T-helper 22 cell (primary cell): ENCODE measurements around the gene DUS1L.

Experiments used
- DNase-seq: peaks from one replicate; pipeline ENCODE4 v3.0.0-alpha.2; 2020; ENCODE audit warnings: low read depth

Gene DUS1L

GRCh38 chr17:82023447-82024241 is 42.0 kb downstream of the DUS1L start:
- no peak for DNase-seq

- DNase-seq: peak; percentile 100
Measured at GRCh38 chr17:82022981-82023446, 42.6 kb downstream of the DUS1L start, which contains the start of gene LRRC45. TSS of gene LRRC45 (plus strand) at chr17:82023305. CDS start at chr17:82023644, 339 bp downstream.

GRCh38 chr17:82022310-82022980 is 43.2 kb downstream of the DUS1L start, which contains the start of gene CENPX:
TSS of gene CENPX (minus strand) at chr17:82022878. CDS start at chr17:82022861, 17 bp downstream.
- DNase-seq: no peak

- no peak for DNase-seq
Measured at GRCh38 chr17:82021900-82022309, 43.7 kb downstream of the DUS1L start.

DNA sequence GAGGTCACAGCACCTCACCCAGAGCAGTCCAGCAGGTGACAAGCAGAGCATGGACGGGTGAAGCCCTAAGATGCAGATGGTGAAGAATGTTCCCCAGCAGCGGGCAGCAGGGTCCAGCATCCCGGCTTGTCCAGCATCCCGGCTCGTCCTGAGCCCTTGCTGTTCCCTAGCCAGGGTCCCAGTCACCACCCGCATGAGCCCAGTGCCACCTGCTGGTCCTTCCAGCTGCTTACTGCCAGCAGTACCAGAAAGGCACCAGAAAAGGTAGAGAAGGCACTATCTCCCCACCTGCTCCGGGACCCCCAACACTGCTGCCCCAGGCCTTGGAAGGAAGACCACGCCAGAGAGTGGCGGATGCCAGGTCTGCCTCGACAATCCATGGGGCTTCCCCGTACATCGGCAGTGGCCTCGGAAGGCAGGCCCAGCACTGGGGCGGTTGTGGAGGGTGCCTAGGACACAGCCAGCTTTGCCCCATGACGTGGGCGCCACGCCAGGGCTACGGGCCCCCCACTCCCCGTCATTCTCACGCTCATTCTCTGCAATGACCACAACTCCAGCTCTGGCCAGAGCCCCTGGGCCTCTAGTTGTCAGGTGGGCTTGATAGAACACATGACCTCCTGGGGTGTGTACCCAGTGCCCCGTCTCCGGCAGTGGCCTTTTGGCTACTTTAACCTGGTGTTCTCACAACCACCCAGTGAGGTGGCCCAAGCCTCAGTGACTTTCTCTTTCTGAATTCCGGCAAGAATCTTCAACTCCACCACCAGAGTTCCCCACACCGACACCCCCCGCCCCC is 44.3 kb downstream of the DUS1L start:
- no peak for DNase-seq

GRCh38 chr17:82020572-82021106 is 45.0 kb downstream of the DUS1L start:
- DNase-seq: no peak

DNA sequence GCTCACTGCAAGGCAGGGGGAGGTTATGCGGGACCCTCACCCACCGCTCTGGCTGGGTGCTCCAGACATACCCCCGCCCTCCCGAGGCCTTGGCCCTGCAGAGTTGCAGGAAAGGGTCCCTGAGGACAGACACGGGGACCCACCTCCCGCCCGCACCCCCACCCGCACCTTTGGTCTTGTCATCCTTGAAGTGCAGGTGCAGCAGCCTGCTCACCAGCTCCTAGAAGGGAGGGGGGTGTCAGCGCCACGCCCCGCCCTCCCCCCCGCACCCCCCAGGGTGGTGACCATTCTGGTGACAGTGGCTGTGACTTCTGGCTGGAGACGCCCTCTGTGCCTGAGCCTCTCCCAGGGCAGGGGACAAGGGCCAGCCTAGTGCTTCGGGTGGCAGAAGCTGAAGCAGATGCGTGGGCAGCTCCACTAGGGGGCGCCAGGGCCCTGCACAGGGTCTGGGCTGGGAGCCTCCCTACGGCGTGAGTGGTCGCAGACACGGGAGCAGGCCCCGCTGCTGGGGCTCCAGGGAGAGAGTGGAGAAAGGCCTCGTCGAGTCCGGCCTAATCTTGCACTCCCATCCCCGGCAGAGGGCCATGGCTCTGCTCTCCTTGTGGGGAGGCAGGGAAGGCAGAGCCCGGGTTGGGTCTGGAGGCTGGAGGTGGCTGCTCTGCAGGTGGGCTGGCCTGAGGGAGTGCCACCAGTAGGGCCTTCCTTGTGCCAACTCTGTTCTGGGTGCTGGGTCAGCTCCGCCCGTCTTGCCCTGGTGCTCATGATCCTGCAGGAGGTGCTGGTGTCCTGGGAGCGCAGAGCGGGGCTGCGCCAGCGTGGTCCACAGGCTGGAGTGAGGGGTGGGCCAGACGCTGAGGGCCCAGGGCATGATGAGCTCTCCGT is 45.7 kb downstream of the DUS1L start:
- DNase-seq: peak; percentile 23

- DNase-seq: no peak
Measured at GRCh38 chr17:82018989-82019689, 46.5 kb downstream of the DUS1L start.

DNA sequence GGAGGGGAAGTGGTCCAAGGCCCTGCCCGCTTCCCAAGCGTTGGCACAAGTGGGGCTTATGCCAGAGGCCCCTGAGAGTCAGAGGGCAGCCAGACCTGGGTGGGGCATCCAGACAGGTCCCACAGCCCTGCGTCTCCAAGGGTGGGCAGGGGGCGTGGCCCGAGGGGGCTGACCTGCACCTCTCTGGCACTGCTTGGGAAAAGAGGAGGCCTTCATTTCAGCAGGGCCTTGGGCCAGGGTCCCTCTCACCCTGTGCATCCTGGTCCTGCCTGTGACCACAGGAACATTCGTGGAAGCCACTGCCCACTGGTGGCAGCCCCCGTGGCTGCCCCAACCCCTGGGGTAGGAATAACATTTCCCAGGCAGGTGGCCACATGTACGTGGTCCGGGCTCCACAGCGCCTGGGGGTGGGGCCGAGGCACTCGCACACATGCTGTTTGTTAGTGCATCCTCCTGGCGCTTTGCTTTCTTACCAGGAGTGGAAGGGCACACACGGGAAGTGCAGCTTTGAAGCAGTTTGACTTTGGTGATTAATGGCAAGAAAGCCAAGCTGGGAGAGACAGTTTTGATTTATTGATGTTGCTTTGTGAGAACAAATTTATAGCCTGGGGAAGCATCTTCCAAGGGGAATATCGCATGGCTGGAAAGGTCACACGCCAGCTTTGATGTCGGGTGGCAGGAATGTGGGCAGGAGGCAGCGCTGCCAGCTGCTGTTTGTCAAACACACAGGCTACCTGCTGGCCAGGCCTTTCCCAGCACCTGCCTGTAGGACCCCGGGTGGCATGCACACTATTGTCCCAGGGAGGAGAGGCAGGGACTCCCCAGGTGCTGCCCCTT is 47.2 kb downstream of the DUS1L start:
- DNase-seq: no peak

GRCh38 chr17:82017612-82018151 is 47.9 kb downstream of the DUS1L start:
- DNase-seq: no peak

DNA sequence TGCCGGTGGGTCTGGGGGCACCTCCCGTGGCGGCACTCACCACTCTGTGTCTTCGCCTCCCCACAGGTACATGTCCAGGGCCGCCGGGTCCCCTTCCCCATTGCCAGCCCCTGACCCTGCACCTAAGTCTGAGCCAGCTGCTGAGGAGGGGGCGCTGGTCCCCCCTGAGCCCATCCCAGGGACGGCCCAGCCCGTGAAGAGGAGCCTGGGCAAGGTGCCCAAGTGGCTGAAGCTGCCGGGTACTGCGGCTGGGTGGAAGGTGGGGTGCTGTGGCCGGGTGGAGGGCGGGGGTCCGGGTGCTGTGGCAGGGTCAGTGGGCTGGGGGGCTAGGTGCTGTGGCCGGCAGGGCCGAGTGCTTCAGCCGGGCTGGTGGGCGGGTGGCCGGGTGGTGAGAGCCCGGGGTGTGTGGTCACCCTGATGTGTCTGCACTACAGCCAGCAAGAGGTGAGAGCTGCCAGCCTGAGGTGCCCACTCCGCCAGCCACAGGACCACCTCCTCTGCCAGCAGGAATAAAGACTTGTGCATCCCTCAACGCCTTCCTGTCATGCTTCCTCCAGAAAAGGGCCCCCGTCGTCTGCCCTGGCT is 48.6 kb downstream of the DUS1L start:
- DNase-seq: no peak

GRCh38 chr17:82016061-82016874 is 49.3 kb downstream of the DUS1L start:
- DNase-seq: no peak

GRCh38 chr17:82015311-82015971 is 50.2 kb downstream of the DUS1L start:
- DNase-seq: no peak

DNA sequence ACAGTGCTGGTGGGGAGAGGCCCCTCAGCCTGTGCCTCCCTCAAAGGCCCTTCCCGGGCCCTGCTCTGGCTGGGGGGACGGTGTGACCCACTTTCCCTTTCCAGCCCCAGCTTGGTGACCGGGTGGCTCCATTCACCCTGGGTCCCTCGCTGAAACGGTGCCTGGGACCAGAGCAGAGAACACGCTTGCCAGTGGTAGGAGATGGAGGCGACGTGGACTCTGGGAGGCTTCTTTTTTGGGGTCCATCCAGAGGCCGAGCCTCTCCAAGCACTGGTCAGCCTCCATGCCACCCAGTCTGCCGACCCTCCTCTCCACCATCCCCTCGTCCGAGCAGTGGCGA is 50.7 kb downstream of the DUS1L start:
- no peak for DNase-seq

- DNase-seq: no peak
Measured at GRCh38 chr17:82014432-82014831, 51.2 kb downstream of the DUS1L start.

DNA sequence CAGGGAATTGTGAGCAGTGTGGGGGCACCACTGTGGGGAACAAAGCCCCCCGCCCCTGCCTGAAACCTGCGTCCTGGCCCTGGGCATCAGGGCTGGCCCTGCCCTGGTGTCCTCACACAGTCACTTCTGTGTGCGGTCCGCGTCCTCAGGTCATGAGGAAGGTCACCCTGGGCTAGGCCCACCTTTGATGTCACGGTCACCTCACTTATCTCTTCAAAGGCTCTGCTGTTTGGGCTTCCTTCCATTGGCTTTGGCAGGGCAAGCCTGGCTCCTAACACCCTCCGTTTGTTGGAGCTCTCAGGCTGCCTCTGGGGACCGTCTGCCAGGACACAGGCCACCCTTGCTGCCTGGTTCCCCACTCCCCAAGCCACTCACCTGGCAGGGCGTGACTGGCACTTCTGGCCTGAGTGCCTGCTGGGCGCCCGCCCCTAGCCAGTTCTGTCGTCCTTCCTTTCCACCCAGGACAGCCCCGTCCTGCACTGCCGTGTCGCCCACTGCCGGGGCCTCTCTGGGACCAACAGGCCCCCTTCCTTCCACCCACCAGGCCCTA is 51.8 kb downstream of the DUS1L start:
- DNase-seq: no peak

- DNase-seq: no peak
Measured at GRCh38 chr17:82013341-82013740, 52.3 kb downstream of the DUS1L start.
